GM19463 (cell line): ENCODE data around the gene OR4B1.

ENCODE experiments used
- ATAC-seq: cut with Tn5 transposase; IDR thresholded peaks from one replicate; pipeline ENCODE4 v1.9.1; 2021; ENCODE audit warnings: mild to moderate bottlenecking, moderate library complexity; ENCODE audit not compliant: unreplicated experiment

The OR4B1 gene

DNA sequence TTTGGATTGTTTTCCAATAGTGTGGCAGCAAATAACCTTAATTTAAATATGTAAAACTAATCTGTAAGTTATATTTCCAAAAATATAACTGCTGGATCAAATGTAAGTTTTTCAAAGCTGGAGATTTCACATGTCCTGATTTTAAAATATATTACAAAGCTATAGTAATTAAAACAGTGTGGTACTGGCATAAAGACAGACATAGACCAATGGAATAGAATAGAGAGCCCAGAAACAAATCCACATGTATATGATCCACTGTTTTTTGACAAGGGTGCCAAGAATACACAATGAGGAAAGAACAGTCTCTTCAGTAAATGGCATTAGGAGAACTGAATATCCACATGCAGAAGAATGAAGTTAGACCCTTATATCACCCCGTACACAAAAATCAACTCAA is 32.3 kb downstream of the OR4B1 start:
- no peak for ATAC-seq

DNA sequence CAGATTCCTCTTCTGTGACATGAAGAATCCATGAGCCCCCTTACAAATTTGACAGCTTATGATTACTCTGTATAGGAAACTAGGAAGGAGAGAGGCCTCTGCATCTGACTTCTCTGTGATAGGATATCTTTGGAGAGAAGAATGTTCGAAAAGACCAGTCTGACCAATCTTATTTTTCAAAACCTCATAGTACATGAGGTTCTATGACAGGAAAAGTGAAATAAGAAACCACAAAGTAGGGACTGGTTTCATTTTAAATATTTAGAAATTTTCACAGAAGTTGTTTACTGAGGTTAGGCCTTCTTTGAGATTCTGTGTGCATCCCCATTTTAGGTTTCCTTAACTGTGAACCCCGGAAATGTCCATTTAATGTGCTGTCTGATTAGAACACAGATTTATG is 45.0 kb downstream of the OR4B1 start:
- no peak for ATAC-seq

- ATAC-seq: no peak
Observed at GRCh38 chr11:48263423-48263911, 46.9 kb downstream of the OR4B1 start, which contains the start of gene OR4X1. Gene OR4X1, plus strand, starts transcription at chr11:48263861. Its CDS starts 0 bp downstream, at chr11:48263861.
